Spleen (tissue), 11 donors: Measurements from ENCODE around the gene ANKRD13B. TPM values are rescaled to one million over a fixed set of nuclear protein-coding genes. Genes with fewer than 3 reads are reported as not detected.
"Not testable (repeated sequence)": the region's sequence is repeated elsewhere in the genome, so short reads cannot be mapped to it uniquely, and the experiment has no call there.

Experiments
- DNase-seq: peaks from one replicate; pipeline ENCODE4 v3.0.0-alpha.2; 2020
- H3K27ac ChIP-seq, 8 donors: fragments of 200-600 bp; sonication (generic) in 7 of 8; 1 replicate in 4 of 8; 2 replicates in 4 of 8; pipeline versions ENCODE4 v1.5.0 to v1.8.0; 2016 to 2021; ENCODE audit warnings: inconsistent platforms in 4 of 8, mild to moderate bottlenecking in 4 of 8, moderate library complexity in 1 of 8
- H3K27me3 ChIP-seq, 7 donors: fragments of 200-600 bp; sonication (generic) in 6 of 7; replicated peaks in 1 of 7; 1 replicate in 4 of 7; 2 replicates in 3 of 7; pipeline versions ENCODE4 v1.5.0 to v1.8.0; 2016 to 2021; ENCODE audit warnings: inconsistent platforms in 3 of 7, mild to moderate bottlenecking in 1 of 7
- H3K36me3 ChIP-seq, 6 donors: fragments of 200-600 bp; sonication (generic) in 5 of 6; 1 replicate in 4 of 6; 2 replicates in 2 of 6; pipeline versions ENCODE4 v1.5.0 to v1.8.0; 2016 to 2021; ENCODE audit warnings: inconsistent platforms in 2 of 6
- H3K4me1 ChIP-seq, 6 donors: fragments of 200-600 bp; sonication (generic) in 5 of 6; 1 replicate in 3 of 6; 2 replicates in 3 of 6; pipeline versions ENCODE4 v1.5.0 to v1.8.0; 2016 to 2021; ENCODE audit warnings: inconsistent platforms in 3 of 6
- H3K4me3 ChIP-seq, 8 donors: fragments of 200-600 bp; sonication (generic) in 7 of 8; 1 replicate in 4 of 8; 2 replicates in 4 of 8; pipeline versions ENCODE4 v1.5.0 to v1.8.0; 2016 to 2021; ENCODE audit warnings: inconsistent platforms in 4 of 8, mild to moderate bottlenecking in 4 of 8, moderate library complexity in 2 of 8
- H3K9me3 ChIP-seq, 8 donors: fragments of 200-600 bp; sonication (generic) in 7 of 8; 1 replicate in 4 of 8; 2 replicates in 4 of 8; pipeline versions ENCODE4 v1.5.0 to v1.8.0; 2016 to 2021; ENCODE audit warnings: inconsistent platforms in 4 of 8
- POLR2A ChIP-seq, 3 donors: fragments of 450-650 bp; IDR thresholded peaks; one replicate each; pipeline ENCODE4 v1.5.1; 2017; ENCODE audit warnings: antibody characterized with exemption in 3 of 3, mild to moderate bottlenecking in 1 of 3
- POLR2AphosphoS5 ChIP-seq, 3 donors: sonication (generic); formaldehyde crosslinking; IDR thresholded peaks; one replicate each; pipeline ENCODE4 v1.5.1; 2017; ENCODE audit warnings: antibody characterized with exemption in 3 of 3
- WGBS, 5 donors: extraction: QIAGEN DNeasy Blood & Tissue Kit in 3 of 5; methylation state at CpG; one replicate each; pipeline versions ENCODE4 v1.1.5 to v1.1.7; 2013 to 2018; 5-methylcytosine and 5-hydroxymethylcytosine counted together
- intact Hi-C: fragments of 100-400 bp; cut with DNase I; formaldehyde crosslinking; loops from one replicate; pipeline ENCODE4 v1.15.0; 2023; ENCODE audit warnings: low total_unique reads
- polyA plus RNA-seq, 3 donors: library from polyadenylated mRNA; stranded (reverse); fragments of 200-250 nt; gene quantifications; one replicate each; pipeline ENCODE4 v1.2.1, GENCODE V29; 2013
- total RNA-seq, 7 donors: library from RNA; depleted of rRNA in 3 of 7; stranded (reverse); fragments of >200 nt in 3 of 7; fragmentation: NEBNext Ultra II Directional in 4 of 7; extraction: Animal tissue kit (Norgen Biotek cat#: 25700) in 4 of 7; gene quantifications; one replicate each; pipeline versions ENCODE4 v1.1.0 to v1.2.1, GENCODE V29; 2016 to 2021
- TF ChIP-seq, protein P1 (sequence below), 11 experiments: fragments of 200-600 bp in 7 of 11; fragments of 450-650 bp in 4 of 11; sonication (generic) in 4 of 11; IDR thresholded peaks in 8 of 11; conservative IDR thresholded peaks in 3 of 11; 1 replicate in 7 of 11; 2 replicates in 4 of 11; pipeline versions ENCODE4 v1.4.0 to v1.8.0; 2016 to 2021; ENCODE audit warnings: antibody characterized with exemption in 11 of 11, inconsistent platforms in 4 of 11, mild to moderate bottlenecking in 1 of 11
- donor health status: healthy with polysubstance abuse.
- donor health status: DM: no; HTN: no; CAD: no; lungs with moderate emphysema.
- donor health status: DM: no; HTN: no; CAD: no.
- donor health status: Bipolar disorder and iron deficiency.
- donor health status: healthy.
- donor health status: DM: no; HTN: no; CAD: no.
- donor health status: DM: yes; HTN: yes; CAD: no.

Gene ANKRD13B
- total and polyA plus RNA-seq, 10 donors = 0.85 to 5.5 (median 2.5) TPM

GRCh38 chr17:29549177-29549923 lies 43.6 kb upstream of the ANKRD13B start:
- H3K9me3 ChIP-seq = no peaks in the 10 kb centered on the region
- no peaks in the 10 kb centered on the region for H3K27me3 ChIP-seq
- WGBS, 5 donors = 29 to 55% (median 47%) methylated on average over 5 of the region's 5 CpGs
- no peak overlapping the region for H3K27ac ChIP-seq
- no peak overlapping the region for H3K4me3 ChIP-seq
- H3K36me3 ChIP-seq = peaks cover 0 to 10% (median 2%) of the 10 kb centered on the region in 6 donors
- no peak for DNase-seq
- intact Hi-C loops = no loop called here
- peaks cover 0 to 13% (median 2%) of the 10 kb centered on the region in 6 donors for H3K4me1 ChIP-seq
- TF ChIP-seq POLR2A (IDR thresholded peaks at IDR 0.05) = no peak
- TF ChIP-seq, protein P1, sequence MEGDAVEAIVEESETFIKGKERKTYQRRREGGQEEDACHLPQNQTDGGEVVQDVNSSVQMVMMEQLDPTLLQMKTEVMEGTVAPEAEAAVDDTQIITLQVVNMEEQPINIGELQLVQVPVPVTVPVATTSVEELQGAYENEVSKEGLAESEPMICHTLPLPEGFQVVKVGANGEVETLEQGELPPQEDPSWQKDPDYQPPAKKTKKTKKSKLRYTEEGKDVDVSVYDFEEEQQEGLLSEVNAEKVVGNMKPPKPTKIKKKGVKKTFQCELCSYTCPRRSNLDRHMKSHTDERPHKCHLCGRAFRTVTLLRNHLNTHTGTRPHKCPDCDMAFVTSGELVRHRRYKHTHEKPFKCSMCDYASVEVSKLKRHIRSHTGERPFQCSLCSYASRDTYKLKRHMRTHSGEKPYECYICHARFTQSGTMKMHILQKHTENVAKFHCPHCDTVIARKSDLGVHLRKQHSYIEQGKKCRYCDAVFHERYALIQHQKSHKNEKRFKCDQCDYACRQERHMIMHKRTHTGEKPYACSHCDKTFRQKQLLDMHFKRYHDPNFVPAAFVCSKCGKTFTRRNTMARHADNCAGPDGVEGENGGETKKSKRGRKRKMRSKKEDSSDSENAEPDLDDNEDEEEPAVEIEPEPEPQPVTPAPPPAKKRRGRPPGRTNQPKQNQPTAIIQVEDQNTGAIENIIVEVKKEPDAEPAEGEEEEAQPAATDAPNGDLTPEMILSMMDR (IDR thresholded peaks at IDR 0.05 in 8 of 11, conservative IDR thresholded peaks at IDR 0.05 in 3 of 11) = no peak
- TF ChIP-seq POLR2AphosphoS5 (IDR thresholded peaks at IDR 0.05) = no peak

DNA sequence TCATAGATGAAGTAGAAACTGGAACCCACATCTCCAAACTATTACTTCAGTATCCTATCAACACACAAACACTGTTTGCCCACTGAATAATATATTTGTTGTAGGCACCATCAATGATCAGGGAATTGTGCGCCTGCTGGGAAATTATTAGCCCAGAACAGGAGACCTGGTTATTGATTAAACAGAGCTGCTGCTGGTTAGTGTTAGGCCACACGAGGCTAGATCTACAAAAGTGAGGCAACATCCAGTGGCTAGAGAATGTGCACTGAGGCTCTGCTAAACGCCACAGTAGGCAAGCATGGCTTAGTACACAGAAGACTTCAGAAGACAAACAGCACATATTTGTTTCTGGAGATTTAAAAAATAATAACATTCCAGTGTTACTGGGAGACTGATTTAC lies 37.1 kb upstream of the ANKRD13B start:
- 80 to 96% (median 88%) methylated on average over 3 of the region's 3 CpGs for WGBS, 5 donors
- Histone ChIP-seq H3K9me3 (no peaks in the 10 kb centered on the region), H3K4me3 (no peak overlapping the region), H3K4me1 (peaks cover 0 to 42% (median 22%) of the 10 kb centered on the region in 6 donors), H3K36me3 (no peaks in the 10 kb centered on the region), H3K27ac (no peak overlapping the region), H3K27me3 (no peaks in the 10 kb centered on the region)
- no peak for DNase-seq
- TF ChIP-seq POLR2A (IDR thresholded peaks at IDR 0.05) (no peak), POLR2AphosphoS5 (IDR thresholded peaks at IDR 0.05) (no peak)
- intact Hi-C loops = no loop called here

DNA sequence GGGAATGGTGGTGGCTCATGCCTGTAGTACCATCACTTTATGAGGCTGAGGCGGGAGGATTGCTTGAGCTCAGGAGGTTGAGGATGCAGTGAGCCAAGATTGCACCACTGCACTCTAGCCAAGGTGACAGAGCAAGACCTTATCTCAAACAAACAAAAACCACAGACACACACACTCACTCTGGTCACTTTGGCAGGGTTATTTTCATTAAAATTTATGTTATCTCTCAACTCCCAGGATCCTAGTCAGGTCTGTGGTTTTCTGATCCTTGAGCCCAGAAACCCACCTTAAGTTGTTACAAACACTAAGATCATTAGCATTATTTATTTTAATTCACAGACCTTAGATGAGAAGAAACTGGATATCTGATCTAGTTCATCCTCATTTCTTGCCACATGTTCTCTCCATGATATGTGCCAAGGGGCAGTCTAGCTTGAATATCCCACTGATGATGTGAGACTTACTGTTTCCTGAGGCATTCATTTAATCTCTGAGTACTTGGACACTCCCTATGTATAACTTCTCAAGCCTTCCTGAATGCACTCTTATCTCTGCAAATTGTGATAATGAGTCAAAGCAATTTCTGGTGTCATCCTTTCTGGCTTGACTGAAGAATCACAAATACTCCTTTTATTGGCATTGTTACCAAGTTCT lies 35.7 kb upstream of the ANKRD13B start:
- Histone ChIP-seq H3K27me3 (no peaks in the 10 kb centered on the region), H3K36me3 (peaks cover 0 to 5% (median 0%) of the 10 kb centered on the region in 6 donors), H3K4me1 (peaks cover 9 to 56% (median 36%) of the 10 kb centered on the region in 6 donors), H3K9me3 (no peaks in the 10 kb centered on the region), H3K27ac (peak overlapping the region in 2 of 8 donors; percentile 19 to 39), H3K4me3 (no peak overlapping the region)
- intact Hi-C loops = no loop called here
- 55 to 100% (median 79%) methylated on average over 1 of the region's 1 CpG for WGBS, 5 donors
- TF ChIP-seq POLR2AphosphoS5 (IDR thresholded peaks at IDR 0.05) = no peak
- no peak for TF ChIP-seq POLR2A (IDR thresholded peaks at IDR 0.05)
- TF ChIP-seq, protein P1 (IDR thresholded peaks at IDR 0.05 in 8 of 11, conservative IDR thresholded peaks at IDR 0.05 in 3 of 11) = no peak
- DNase-seq = no peak

GRCh38 chr17:29557739-29558116 lies 35.2 kb upstream of the ANKRD13B start:
- H3K36me3 ChIP-seq = peaks cover 0 to 10% (median 0%) of the 10 kb centered on the region in 6 donors
- peak in 1 of 3 donors; percentile 26 for TF ChIP-seq POLR2AphosphoS5 (IDR thresholded peaks at IDR 0.05)
- no peak for TF ChIP-seq POLR2A (IDR thresholded peaks at IDR 0.05)
- no peak for DNase-seq
- H3K4me1 ChIP-seq = peaks cover 14 to 61% (median 41%) of the 10 kb centered on the region in 6 donors
- H3K9me3 ChIP-seq = no peaks in the 10 kb centered on the region
- H3K27ac ChIP-seq = peak overlapping the region in 3 of 8 donors; percentile 5 to 39 (median 19)
- no peak overlapping the region for H3K4me3 ChIP-seq
- H3K27me3 ChIP-seq = no peaks in the 10 kb centered on the region
- intact Hi-C loops = no loop called here

DNA sequence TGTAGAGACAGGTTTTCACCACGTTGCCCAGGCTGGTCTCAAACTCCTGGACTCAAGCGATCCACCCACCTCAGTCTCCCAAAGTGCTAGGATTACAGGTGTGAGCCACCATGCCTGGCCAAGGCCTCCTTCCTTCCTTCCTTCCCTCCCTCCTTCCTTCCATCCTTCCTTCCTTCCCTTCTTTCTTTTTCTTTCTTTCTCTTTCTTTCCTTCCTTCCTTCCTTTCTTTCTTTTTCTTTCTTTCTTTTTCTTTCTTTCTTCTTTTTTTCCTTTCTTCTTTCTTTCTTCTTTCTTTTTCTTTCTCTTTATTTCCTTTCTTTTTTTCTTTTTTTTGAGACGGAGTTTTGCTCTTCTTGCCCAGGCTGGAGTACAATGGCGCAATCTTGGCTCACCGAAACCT lies 34.8 kb upstream of the ANKRD13B start:
- peaks cover 0 to 13% (median 0%) of the 10 kb centered on the region in 6 donors for H3K36me3 ChIP-seq
- H3K27me3 ChIP-seq, intact Hi-C loops, H3K9me3 ChIP-seq, H3K4me3 ChIP-seq: not testable (repeated sequence)
- peak; percentile 16 for DNase-seq
- WGBS, 5 donors = 88 to 94% (median 89%) methylated on average over 5 of the region's 5 CpGs
- peaks cover 18 to 65% (median 45%) of the 10 kb centered on the region in 6 donors for H3K4me1 ChIP-seq
- peak overlapping the region in 2 of 8 donors; percentile 19 to 39 for H3K27ac ChIP-seq
